OCI-LY3 (cell line): ENCODE data around the gene BTBD2.

Experiments used
- CTCF ChIP-seq: fragments of 200-600, 300-600 bp; sonication (generic); IDR thresholded peaks from 2 replicates; pipeline ENCODE4 v1.5.1; 2014; ENCODE audit warnings: antibody characterized with exemption, low read length, low read depth
- EZH2phosphoT487 ChIP-seq: fragments of 200-600 bp; shearing (Covaris generic); IDR thresholded peaks from 2 replicates; pipeline ENCODE4 v1.6.1; 2018; ENCODE audit warnings: antibody characterized with exemption, mixed run types, low read depth

GRCh38 chr19:1984357-1984756 is 31.2 kb downstream of the BTBD2 start:
- TF ChIP-seq CTCF = no peak
- no peak for TF ChIP-seq EZH2phosphoT487
